Hematopoietic multipotent progenitor cell treated with erythropoietin and hydrocortisone succinate and interleukin-3 and kit ligand, for 6 days (in vitro differentiated cells): ENCODE results near the gene HIPK4.
A peak's percentile ranks its signal among the peaks of the same experiment; 100 is the strongest.
"Not testable (repeated sequence)": the region's sequence is repeated elsewhere in the genome, so short reads cannot be mapped to it uniquely, and the experiment has no call there.

Source experiments
- DNase-seq: peaks from one replicate; pipeline ENCODE4 v3.0.0-alpha.2; 2015

Gene HIPK4

DNA sequence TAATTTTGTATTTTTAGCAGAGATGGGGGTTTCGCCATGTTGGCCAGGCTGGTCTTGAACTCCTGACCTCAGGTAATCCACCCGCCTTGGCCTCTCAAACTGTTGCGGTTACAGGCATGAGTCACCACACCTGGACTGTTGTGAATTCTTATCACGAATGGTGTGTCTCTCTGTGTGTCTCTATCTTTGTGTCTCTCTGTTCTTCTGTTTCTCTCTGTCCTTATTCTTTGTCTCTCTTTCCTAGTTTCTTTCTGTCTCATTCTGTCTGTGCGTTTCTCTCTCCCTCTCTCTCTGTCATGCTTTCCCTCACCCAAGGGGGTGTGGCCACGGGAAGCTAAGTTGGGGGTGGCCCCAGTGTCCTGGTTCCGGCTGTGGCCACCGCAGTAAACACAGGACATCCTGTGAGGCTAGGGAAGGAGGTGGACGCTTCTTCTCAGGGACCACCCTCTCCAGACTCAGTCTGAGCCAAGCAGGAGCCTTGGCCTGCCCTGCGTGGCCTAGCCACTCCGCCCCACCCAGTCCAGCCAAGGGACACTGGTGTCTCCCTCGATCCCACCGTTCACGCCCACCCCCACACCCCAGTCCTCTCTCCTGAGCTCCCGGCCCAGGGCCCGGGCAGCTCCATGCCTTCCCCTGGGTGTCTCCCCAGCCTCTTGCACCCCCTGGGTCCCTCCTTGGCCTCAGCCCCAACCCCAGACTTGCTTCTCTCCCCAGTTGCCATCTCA is 27.1 kb upstream of the HIPK4 start:
- peak; percentile 78 for DNase-seq

DNA sequence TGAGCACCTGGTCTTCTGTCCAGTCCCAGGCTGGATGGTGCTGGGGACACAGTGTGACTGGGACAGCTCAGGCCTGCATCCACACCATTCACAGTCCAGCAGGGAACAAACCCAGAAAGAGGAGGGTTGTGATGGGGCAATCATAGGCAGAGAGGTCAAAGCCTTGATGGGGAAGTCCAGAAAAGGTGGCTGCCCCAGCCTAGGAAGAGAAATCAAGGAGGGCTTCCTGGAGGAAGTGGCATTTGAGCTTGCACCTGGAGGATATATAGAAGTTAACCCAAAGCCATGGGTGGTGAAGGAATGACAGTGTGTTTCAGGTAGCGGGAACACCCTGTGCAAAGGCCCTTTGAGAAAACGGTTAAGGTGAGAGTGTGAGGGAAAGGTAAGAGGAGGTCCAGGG is 25.8 kb upstream of the HIPK4 start:
- DNase-seq, result no peak

DNA sequence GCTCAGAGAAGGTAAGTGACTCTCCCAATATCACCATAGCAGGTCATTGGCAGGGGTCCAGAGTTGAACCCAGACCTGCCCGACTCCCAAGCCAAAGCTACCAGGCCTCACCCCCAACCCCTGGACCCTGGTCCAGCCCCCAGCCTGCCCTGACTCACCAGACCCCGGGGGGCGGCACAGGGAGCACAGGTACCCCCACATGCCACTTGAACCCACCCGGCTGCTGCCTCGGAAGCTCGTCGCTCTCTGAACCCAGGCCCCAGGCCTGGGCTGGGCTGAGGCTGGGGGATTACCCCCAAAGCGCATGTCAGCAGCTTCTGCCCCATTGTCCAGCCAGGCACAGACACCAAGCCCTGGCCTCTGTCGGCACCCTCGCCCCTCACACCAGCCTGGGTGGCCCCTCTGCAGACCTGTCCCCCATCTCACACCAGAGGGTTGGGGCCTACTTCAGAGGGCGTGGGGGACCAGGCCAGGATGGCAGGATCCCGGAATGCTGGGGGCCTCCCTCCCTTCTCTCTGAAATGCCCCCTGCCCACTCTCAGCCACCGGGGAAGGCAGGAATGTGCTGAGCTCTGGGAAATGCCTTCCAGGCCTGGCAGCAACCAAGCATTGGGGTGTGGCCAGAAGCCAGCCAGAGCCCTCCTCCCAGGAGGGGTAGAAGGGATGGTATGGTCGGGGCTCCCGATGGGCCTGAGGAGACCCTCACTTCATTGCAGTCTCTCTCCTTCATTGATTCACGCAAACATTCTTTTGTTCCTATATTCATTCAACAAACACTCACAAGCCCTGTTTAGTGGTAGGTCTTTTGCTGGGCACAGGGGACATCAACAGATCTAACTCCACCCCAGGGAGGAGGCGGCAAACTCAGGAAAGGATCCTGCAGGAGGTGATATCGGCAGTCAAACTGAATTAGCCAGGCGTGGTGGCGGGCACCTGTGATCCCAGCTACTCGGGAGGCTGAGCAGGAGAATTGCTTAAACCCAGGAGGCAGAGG is 24.9 kb upstream of the HIPK4 start:
- DNase-seq, result no peak

DNA sequence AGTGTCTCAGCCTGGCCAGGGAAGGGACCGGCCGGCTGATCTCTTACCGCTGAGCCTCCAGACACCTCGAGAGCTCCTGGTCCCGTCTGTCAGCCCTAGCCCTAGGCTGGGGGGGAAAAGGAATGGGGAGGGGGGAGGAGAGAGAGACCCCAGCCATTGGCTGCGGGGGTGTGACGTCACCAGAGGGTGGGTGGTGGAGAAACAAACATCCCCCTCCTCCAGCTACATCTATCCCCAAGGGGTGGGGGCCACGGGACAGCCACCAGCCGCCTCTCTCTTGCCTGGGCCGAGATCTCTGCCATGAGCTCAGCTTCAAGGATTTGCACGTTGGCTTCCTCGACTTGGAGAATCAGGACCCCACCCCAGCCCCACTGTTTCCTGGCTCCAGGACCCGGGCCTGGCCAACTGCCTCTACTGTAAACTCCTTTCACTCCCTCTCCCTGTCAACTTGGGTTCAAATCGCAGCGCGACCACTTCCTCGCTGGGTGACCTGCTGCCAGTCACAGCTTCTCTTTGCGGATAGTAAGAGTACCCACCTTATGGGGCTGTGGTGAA is 23.4 kb upstream of the HIPK4 start, which contains the start of gene PRX:
Gene PRX (minus strand): TSS at position 88 of the 555 bp plus-strand sequence. CDS start 5,446 bp downstream, outside the sequence.
- DNase-seq, result no peak

DNA sequence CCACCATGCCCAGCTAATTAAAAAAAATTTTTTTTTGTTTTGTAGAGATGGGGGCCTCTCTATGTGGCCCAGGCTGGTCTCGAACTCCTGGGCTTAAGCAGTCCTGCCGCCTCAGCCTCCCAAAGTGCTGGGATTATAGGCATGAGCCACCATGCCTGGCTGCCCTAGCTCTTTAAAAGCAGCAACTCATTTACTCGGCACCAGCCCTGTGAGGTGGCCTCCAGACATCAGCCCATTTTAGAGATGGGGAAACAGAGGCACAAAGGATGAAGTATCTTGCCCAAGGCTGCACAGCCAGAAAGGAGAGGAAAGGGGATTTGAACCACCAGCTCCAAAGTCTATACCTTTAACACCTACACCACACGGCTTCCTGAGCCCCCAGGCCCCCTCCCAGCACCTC is 22.9 kb upstream of the HIPK4 start:
- no peak for DNase-seq

DNA sequence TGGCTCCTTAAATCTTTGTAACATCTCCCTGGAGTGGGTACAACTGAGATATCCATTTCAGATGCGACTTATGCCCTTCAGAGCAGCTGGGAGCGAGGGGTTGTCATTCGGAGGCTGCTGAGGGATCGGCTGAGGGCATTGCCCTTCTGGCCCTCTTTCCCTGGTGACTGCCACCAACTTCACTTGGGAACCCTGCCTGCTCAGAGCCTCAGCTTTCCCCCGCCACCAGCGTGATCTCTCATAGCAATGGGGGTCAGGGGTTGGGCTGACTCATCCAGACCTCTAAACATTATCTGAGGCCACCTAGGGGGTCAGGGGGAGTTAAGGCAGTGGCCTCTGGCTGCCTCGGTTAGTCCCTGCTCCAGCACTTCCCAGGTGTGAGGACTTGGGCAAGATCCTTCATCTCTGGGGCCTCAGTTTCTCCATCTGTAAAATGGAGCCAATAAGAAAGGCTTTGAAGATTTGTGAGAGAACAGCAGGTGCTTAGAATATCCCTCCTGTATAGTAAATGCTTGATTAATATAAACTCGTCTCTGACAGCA is 22.0 kb upstream of the HIPK4 start:
- DNase-seq, result no peak

DNA sequence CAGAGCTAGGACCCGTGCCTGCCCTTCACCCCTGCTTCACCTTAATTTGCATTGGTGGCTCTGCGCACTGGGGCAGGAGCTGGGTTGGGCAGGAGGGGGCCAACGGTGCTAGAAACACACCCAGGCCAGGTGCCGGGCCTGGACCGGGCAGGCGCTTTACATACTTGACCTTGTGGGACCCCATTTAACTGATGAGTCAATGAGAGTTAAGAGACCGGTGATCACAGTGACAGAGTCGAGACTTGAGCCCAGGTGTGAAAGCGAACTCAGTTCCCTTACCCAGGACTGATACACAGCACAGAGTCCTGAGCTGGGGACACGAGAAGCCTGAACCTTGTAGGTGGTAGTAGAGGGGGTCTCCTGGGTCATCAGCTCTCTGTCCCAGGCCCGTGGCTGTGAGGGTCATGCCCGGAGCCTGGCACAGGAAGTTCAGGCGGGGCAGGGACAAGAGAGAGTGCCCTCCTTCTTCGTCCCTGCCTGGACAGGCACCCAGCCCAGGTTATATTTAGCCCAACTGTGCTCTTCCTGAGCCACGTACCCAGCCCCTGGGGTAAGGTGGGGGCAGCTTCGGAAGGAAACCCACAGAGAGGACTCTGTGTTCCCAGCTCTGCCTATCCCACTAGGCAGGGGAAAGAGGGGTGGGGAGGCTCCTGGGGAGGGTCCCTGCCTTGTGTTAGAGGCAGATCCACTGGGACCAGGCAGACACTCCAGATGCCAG is 21.3 kb upstream of the HIPK4 start:
- DNase-seq, result no peak

DNA sequence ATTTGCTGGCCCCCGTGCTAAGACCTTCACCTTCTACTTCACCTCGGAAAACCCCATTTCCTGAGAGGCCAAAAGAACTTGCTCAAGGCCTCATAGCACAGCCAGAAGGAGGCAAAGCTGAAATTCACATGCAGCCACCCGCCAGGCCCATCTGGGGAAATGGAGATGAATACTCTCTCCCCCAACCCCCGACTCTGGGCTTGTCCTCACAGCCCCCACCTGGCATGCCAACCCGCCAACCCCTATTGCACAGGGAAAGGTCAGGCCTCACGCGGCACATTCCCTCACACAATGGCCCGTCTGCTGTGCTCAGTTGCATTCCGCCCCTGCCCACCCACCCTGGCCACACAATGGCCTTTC is 20.0 kb upstream of the HIPK4 start:
- no peak for DNase-seq

DNA sequence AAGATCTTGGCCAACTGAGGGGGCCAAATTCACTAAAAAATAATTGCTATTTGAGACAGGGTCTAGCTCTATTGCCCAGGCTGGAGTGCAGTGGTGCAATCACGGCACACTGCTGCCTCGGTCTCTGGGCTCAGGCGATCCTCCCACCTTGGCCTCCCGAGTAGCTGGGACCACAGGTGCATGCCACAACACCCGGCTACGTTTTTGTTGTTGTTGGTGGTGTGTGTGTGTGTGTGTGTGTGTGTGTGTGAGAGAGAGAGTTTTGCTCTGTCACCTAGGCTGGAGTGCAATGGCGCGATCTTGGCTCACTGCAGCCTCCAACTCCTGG is 18.6 kb upstream of the HIPK4 start:
- DNase-seq, result not testable (repeated sequence)

DNA sequence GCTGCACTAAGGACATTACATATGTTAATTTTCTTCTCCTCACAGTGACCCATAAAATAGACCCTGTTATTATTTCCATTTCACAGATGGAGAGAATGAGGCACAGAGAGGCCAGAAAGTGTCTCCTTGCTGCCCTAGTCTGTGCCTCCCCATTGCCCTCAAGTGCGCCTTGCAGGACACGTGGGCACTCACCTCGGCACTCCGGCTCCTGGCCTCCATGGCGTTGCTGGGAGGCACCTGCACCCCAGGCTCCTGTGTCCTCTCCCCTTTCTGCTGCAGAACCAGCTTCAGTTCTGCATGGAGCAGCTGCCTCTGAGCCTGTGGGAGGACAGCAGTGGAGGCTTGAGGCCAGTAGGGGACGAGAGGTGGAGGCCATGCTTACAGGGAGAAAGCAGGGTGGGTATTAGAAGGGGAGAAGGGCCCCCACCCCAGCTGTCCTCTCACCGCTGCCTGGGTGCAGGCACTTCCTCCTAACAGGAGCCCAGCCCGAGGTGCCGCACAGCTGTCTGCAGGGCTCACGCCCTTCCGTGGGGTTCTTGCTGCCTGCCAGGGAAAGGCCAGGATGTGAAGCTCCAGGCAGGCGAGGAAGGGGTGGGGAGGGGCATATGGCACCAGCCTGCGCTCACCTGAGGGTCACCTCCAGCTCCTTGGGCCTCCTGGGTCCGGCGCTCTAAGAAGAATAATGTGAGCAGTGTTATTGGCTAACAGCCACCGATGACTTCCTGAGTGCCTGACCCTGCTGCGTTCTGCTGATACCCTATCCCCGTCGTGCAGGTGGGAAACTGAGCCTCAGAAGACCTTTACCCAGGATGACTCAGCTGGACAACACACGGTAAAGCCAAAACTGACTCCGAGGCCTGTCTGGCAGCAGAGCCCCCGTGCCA is 18.0 kb upstream of the HIPK4 start:
- DNase-seq, result peak; percentile 73

DNA sequence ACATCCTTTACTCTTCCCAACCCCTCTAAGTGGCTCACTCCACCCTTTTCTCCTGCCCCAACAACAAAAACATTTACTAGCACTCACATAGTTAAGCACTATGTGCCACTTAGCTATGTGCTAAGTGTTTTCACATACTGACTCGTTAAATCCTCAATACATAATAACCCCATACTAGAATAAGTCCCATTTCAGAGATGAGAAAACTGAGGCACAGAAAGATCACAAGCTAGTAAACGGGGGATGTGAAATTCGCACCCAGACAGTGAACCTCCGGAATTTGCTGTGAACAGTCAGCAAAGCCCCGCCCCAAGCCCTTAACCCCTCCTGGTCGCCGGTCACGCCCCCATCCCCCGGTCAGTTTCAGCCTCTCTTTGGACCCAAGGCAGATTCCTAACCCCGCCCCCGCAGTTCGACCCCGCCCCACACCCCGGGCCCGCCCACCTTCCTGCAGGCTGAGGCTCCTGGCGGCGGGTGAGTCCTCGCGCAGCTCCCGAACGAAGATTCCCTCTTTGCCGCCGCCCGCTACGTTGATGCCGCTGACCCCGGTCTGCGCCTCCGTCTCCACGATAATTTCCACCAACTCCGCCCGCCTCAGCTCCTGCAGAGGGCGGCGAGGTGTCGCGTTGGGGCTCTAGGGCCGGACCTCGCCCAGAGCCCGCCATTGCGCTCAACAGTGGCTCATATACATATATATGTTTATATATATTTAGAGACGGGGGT is 13.4 kb upstream of the HIPK4 start:
- DNase-seq, result peak; percentile 95

DNA sequence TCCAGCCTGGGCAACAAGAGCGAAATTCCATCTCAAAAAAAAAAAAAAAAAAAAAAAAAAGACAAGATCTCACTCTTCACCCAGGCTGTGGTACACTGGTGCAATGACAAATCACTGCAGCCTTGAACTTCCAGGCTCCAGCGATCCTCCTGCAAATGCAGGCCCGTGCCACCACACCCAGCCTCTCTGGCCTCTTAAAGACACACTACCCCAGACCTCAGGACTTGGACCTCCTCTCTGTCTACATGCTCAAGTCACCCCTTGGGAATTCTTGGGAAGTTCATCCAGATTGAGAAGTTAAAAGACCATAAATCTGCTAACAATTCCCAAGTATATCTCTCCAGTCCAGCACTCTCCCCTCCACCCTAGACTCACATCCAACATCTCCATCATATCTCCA is 10.6 kb upstream of the HIPK4 start:
- DNase-seq, result no peak

DNA sequence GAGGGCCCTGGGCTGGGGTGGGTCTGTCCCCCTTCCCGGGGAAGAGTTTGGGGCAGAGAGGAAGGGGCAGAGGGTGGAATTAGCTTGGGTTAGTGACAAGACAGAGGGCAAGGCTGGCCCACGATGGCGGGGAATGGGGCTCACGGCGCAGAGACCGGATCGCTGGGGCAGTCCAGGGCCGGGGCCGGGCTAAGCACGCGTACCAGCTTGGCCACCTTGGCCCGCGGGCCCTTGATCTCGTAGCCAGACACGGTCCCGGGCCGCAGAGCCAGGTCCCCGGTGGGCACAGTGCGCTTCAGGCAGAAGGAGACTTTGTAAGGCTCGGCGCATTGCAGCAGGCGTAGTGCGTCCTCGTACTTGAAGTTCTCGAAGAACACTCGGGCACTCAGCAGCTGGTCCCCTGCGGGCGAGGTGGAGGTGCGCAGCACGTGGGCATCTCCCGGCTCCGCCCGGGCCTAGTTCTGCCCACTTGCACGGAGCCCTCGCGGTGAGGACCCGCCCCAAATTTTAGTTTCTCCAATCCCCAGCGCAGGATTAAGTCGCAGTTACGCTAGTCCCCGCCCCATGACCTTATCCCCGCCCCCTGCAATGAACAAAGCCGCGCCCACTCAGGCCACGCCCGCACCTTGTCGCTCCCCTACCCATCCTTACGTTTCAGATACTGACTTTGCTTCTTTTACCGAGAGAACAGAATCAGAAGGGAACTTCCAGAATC is 8.6 kb upstream of the HIPK4 start:
- peak; percentile 81 for DNase-seq

DNA sequence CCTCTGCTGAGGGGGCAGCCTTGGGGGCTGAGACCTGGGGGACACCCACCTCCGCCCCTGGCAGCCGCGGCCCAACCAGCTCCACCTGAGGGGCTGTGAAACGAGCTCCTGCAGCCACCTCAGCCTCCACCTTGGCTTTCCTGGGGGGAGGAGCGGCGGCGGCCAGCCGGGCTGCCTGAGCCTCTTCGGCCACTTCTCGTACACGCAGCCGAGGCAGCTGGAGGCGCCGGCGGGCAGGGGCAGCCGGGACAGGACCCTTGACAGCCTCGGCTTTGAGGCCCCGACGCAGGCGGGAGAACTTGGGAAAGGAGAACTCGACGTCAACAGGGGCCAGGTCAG is 7.6 kb upstream of the HIPK4 start:
- no peak for DNase-seq

DNA sequence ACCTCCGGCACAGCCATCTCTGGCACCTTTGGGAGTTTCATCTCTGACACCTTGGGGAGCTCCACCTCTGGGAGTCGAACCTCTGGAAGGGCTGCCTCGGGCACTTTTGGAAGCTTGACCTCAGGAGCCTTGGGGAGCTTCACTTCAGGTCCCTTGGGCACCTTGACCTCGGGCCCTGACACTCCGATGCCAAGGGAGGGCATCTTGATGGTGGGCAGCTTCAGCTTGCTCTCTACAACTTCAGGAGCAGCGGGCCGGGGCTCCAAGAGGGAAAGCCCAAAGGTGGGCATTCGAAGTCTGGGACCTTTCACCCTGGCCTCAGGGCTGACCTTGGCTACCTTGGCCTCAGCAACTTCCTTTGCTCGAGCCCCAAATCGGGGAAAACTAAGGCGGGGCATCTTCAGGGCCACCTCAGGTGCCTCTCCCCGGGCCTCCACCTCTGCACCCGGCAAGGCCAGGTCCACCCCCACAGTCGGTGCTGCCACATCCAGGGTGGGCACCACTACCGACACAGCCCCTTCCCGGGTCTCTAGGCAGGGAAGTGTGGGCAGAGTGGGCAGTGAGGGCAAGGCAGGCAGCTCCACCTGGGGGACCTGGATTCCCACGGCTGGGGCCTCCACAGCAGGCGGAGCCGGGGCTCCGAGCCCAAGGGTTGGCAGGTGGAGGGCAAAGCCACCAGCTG is 7.0 kb upstream of the HIPK4 start:
- DNase-seq, result no peak

DNA sequence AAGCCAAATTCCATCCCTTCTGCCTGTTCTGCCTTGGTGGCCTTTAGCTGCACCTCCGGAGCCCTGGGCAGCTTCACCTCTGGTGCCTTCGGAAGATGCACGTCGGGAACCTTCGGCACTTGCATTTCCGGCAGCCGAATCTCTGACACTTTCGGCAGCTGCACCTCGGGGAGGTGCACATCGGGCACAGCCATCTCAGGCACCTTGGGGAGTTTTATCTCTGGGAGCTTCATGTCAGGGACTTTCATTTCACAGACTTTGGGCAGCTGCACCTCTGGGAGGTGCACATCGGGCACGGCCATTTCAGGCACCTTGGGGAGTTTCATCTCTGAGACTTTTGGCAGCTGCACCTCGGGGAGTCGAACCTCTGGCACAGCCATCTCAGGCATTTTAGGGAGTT is 6.0 kb upstream of the HIPK4 start:
- DNase-seq, result no peak

DNA sequence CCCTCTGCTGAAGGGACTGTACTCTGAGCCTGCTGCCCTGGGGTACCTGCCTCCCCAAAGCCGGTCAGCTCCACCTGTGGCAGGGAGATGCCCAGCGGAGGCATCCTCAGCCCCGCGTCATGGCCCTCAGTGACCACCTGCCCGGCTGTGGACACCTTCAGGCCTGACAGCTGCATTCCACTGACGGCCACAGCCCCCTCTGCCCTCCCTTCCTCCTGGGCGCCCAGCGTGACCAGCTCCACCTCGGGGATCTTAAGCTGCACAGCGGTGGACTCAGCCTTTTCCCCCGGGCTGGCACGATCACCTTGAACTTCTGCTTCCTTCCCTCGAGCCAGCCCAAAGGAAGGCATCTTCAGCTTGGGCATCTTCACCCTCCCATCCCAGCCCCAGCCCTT is 4.8 kb upstream of the HIPK4 start:
- DNase-seq, result no peak

DNA sequence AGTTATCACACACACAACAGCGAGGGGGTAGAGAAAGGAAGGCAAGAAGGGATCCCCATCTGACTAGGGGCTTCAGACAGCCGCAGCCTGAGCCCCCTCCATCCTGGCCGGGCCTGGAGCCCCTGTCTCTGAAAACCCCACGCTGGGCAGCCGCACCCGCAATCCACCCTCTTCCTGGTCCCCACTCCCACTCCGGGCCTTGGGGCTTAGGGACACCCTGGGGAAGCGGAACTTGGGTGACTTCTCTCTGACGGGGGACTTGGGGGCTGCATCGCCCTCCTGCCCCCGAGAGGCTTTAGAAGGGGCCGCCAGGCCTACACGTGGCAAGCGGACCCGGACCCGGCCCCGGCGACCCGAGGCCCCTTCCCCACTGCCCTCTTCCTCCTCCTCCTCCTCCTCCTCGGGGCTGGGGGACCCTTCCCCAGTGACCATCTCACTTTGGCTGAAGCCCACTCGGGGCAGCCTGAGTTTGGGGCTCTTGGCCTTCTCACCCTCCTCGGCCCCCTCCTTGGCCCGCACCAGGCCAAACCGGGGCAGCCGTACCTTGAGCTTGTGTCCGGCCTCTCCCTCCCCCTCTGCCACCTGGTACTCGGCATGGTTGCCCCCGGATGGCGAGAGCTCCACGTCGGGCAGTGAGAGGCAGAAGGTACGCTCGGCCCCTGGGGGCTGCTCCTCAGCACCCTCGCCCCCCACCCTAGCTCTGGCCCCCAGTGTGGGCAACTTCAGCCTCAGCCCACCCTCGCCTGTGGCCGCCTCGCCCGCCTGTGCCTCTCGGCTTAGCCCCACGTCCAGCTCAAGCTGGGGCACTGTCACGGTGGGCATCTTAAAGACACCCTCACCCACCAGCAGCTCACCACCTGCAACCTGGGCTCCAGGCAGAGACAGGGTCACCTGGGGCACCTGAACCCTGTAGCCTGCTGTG is 4.2 kb upstream of the HIPK4 start:
- no peak for DNase-seq
